GM18861 (cell line): ENCODE results near the gene EDRF1.
A peak's percentile ranks its signal among the peaks of the same experiment; 100 is the strongest.
"Not testable (repeated sequence)": the region's sequence is repeated elsewhere in the genome, so short reads cannot be mapped to it uniquely, and the experiment has no call there.

Experiments
- ATAC-seq: cut with Tn5 transposase; IDR thresholded peaks from one replicate; pipeline ENCODE4 v1.9.1; 2021; ENCODE audit not compliant: unreplicated experiment

EDRF1 gene, protein sequence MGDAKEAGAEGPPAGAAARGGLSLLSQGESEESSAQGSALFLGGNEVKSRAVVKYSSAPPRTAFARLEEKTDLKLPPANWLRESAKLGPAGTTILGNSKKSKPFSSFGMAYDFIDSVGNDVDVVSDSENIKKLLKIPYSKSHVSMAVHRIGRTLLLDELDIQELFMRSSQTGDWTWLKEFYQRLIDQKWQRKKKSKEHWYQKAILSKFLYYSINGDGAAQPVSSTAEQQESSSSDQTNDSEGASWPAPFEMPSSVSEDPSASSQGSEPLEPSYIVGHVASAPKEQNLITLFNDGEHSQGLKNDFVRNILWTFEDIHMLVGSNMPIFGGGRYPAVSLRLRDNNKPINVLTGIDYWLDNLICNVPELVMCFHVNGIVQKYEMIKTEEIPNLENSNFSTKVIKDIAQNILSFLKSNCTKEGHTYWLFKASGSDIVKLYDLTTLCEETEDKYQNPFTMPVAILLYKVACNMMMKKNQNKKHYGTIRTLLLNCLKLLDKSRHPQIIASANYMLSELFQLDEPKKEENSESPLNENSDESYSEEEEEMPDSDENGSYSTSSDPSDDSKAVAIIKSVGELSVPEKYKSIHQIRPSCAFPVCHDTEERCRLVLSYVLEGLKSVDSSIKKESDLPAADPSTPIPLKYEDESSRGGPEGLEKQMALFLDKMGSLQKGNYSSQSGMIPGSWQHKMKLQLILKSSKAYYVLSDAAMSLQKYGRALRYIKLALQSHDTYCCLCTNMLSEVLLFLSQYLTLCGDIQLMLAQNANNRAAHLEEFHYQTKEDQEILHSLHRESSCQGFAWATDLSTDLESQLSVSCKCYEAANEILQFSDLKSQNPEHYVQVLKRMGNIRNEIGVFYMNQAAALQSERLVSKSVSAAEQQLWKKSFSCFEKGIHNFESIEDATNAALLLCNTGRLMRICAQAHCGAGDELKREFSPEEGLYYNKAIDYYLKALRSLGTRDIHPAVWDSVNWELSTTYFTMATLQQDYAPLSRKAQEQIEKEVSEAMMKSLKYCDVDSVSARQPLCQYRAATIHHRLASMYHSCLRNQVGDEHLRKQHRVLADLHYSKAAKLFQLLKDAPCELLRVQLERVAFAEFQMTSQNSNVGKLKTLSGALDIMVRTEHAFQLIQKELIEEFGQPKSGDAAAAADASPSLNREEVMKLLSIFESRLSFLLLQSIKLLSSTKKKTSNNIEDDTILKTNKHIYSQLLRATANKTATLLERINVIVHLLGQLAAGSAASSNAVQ

DNA sequence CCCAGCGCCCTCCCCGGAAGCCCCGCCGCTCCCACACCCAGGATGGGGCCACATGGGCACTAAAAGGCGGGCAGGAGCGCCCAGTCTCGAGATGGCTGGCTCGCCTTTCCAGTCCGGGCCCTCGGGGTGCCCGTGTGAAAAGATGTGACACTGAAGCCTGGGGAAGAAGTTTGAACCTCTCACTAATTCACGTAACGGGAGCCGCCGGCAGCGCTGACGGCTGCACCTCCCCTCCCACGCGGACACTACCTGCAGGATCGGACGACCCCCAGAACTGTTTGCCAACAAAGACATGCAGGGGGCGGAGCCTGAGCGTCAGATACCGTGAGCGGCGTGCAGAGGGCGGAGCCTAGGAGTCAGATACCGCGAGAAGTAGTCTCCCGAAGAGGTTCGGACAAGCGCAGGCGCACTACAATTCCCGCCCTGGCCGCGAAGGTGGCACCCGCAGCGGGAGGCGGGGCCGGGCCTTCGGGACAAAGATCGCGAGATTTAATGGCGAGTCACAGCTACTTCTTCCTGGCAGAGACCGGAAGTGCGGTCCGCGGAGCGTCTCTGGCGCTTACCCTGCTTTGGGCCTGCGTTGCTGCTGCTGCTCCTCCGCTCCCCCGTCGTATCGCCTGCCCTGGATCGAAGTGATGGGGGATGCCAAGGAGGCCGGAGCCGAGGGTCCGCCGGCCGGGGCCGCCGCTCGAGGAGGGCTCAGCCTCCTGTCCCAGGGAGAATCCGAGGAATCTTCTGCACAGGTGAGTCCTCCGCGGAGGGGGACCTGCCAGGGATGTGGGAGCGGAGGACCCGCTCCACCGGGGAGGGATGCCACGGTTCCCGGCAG lies at the start of gene EDRF1:
EDRF1 (plus strand) TSS at position 537 of the 829 bp plus-strand sequence; CDS start at position 636, 99 bp downstream.
- ATAC-seq, result peak; percentile 83

DNA sequence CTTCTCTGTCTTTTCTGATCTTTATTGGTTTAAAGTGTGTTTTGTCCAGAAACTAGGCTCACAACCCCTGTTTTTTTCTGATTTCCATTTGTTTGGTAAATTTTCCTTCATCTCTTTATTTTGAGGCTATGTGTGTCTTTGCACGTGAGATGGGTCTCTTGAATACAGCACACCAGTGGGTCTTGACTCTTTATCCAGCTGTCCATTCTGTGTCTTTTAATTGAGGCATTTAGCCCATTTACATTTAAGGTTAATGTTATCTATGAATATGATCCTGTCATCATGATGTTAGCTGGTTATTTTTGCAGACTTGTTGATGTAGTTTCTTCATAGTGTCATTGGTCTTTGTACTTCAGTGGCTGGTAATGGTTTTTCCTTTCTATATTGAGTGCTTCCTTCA lies 46.6 kb upstream of the EDRF1 start:
- ATAC-seq, result no peak

DNA sequence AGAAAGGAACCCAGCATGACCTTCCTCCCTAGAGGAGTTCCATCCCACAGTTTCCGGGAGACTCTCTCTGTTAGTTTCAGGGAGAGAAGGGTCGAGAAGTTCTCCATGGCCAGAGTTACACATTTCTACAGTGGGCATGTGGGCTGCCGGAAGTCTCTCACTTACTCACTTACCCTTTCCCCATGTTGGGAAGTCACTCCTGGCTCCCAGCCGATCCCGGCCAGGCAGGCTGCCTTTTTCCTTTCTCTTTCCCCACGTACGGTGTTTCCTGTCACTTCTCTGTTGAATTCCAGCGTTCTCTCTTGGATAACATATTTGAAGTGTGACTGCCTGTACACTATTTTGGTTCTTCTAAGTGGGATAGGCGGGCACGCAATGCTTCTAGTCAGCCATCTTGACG lies 40.1 kb upstream of the EDRF1 start:
- ATAC-seq, result no peak

DNA sequence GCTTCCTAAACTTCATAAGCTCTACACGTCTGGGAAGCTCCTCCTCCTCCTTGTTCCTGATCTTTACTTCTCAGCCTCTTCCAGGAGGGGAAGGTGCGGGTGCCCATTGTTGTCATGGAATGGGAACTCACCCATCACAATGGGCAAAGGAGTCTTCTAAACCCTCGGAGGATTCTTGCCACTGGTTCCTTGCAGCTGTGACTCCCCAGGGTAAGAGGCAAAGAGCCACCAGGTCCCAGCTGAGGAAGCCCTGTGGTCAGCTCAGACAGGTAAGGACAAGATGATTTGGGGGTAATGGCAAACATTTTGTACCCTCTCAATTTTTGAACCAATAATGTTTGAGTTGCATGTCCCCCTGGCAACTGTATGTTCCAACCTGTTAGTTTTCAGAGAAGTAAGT lies 36.4 kb upstream of the EDRF1 start, which contains the start of gene TEX36:
TEX36 (minus strand) TSS at position 101 of the 400 bp plus-strand sequence. CDS start 174 bp downstream, outside the sequence.
- ATAC-seq, result no peak

DNA sequence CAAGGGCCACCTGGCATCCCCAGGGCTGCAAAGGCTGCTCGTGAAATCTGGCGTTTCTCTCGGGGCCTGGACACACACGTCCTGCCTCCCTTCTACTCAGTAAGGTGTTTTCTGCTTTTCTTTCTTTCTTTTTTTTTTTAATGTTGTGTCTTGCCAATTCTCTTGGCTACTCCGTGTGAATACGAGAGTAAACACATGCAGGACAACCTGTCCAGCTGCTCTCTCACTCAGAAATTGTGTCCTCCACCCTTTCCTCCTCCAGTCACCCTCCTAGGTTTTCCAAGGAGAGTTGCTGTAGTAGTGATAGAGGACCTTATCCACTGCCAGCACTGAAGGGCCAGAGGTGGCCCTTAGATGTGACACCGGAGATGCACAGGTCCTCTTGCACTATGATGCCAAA lies 35.7 kb upstream of the EDRF1 start:
- no peak for ATAC-seq

DNA sequence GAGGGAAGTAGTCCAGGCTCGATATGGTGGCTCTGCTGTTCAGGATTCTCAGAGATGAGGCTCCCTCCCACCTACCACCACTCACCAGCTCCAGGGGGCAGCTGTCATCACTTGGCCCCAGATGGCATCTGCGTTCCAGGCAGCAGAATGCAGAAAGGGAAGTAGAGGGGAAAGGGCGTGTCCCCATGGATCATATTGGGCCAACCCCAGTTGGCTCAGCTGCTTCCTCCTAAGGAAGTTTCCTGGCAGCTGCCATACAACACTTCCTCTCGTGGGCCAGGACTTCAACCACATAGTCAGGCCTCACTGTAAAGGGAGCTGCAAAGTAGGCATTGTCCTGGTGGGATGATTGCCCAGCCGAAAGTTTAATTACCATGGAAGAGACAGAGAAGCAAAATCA lies 34.9 kb upstream of the EDRF1 start:
- ATAC-seq, result no peak

DNA sequence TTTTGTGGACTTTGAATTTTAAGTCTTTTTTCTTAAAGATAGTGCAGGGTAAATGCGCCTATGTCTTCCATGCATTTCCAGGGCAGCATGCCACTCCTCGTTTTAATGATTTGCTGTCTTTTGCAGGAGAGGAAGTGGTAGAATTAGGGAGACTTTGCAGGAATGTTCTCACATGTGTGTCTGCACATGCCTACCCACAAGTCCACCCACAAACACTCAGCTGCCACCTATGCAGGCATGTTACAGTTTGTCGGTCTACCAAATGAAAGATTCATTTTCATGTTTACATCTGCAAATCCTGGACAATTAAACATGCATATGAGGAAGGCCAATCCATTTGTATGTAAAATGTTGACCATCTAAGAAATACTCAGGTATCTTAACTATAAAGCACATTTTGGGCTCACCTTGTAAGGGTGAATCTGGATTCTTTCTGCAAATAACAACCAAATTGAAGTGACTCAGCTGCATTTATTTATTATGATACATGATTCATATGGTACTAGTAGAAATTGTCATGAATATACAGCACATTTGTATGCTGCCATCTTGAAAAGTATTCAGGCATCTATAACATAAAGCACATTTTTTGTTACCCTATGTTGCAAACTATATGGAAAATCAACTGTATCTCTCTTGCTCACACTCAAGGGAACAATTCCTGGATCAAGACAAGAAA lies 31.9 kb upstream of the EDRF1 start:
- ATAC-seq, result no peak

DNA sequence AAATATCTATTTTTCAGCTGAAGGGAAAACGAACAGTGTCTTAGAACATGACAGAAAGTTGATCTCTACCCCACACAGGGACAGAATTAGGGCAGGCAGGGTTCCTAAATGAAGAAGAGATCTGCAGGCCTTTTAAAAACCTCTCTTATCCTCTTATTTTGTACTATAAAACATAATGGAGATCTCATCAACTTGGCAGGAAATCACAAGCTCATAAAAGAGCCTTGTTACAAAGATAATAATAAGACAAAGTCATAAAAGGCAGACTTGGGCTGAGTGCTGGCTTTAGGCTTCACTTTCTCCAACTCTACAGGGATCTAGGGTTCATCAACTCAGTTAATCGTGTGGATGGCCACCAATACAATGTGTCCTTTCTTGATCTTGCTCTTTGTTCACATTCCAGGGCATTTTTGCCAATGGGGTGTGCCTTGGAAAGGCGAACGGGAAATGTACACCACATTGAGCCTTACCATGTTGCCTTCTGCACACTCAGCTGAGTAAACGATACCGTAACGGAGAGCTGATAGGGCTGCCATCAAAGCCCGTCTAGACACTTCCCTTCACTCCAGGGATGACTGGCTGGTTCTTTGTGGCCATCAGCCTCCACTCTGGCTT lies 29.4 kb upstream of the EDRF1 start:
- no peak for ATAC-seq

DNA sequence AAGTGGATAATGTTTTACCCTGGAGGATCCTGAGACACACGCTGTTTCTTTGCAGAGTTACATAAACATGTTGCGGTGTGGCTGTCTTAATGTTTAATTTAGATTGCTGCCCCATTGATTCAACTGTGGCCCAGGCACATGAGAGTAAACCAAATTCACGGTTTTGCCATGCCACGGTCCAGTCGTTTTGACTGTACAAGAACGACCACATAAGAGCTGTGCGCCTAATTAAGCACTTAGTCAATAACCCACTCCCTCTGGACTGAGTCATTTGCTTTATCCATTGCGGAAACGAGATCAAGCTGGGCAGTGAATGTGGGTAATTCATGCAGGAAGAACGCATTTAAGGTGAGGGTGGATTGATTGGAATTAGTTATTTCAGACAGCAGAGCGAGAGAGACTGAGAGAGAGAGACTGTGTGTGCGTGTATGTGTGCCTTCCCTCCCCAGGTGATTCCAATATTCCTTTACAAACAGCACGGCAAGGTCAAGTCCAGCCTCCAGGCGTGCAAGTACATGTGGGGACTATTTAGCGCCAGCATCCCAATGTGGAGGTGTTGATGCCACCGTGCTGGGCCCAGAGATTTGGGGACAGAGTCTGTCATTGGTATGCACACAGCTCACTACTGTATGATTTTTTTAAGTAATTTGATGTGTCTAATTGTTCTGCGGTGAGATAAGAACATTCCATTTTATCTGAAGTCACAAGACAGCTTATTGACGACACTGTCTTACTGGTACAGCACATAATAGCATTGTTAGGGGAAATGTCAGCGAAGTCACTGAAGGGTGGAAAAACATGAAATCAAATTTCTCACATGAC lies 28.1 kb upstream of the EDRF1 start:
- ATAC-seq, result peak; percentile 62

DNA sequence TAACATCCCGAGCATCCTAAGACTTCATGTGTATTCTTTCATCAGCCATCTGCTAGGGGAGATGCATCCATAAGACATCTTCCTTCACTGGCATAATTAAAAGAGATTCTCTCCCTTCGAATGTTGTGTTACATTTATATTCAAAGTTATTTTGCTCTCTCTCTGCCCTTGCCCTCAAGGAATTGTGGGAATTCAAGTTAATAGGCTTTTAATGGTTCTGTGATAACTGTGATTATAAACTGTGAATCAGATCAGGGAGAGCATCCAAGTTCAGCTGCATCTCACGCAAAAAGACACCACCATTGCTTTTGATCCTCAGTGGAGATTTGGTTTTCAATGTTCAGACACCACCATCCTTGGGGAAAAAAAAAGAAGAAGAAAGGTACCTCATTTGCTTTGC lies 27.3 kb upstream of the EDRF1 start:
- no peak for ATAC-seq

DNA sequence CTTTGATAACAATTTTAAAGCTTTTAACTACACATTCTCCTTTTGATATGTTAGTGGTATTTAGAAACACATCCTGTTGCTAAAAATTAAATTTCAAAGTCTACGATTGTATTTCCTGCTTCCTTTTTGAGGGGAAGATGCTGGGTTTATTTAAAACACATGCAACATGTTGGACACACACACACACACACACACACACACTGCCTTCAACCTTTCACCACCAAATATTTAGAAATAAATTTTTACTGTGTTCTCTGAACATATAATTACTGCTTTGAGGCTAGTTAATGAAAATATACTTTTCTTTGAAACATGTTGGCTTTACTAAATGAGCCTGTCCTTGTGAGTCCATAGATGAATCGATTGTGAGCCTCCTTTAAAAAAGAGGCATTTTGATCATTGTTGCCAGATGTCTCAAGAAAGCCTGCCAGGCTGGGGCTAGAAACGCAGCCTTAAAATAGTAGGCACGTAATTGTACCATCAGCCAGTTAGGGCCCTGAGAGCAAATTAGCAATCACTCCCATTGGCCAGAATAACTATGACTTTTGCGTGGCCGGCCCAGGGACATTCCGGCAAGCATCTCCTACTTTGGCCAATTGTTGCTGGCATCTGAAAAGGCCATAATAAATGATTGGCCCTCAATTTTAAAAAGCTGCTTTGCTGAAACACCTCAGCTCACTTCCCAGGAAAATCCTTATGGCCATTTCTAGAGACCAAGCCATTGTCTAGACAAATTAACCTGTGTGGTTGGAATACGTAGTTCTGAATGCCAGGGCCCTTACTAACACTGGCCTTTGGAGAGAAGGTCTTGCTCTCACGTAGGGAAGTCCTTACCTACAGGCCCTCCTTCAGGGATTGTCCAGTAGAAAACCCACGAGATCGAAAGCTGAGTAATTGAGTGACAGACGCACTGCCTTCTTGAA lies 26.6 kb upstream of the EDRF1 start:
- ATAC-seq, result no peak

DNA sequence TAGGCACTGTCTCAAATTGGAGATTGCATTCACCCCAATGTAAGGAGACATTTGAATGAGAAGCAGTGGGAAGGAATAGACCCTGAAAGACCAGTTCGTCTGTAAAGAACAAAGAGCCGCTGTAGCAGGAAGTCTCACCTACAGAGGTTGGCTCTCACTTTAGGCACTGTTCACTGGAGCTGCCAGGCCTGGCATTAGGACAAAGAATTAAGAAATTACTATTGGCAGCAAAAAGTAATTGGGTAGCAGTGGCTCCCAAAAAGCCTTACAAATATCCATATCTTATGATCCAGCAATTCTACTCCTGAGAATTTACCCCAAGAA lies 26.0 kb upstream of the EDRF1 start:
- no peak for ATAC-seq

DNA sequence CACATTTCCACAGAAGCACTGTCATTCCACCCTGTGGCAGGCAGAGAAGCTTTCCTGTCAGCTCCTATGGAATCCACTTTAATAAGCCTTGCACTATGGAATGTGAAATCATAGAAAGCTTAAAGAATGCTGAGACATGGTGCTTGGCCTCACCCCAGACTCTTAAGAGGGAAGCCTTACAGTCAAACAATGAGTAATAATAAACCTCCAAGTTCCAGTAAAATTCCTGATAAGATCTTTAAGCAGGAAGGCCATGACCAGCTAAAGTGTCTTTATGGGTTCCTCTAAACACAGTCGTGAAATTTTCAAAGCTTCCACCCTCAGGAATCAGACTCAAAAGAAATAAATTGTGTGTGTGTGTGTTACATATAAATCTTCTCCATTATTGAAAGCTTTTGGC lies 24.6 kb upstream of the EDRF1 start:
- ATAC-seq, result no peak

DNA sequence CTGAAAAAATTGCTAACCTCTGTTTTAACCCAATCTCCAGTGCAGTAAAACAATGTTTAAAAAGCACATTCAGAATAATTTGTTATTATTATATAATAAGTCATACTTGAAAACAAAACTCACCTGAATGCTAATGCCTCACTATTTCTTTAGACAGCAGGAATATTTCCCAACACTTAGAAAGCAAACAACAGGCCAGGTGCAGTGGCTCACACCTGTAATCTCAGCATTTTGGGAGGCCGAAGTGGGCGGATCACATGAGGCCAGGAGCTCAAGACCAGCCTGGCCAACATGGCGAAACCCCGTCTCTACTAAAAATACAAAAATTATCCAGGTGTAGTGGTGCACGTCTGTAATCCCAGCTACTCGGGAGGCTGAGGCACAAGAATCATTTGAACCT lies 22.6 kb upstream of the EDRF1 start:
- not testable (repeated sequence) for ATAC-seq

DNA sequence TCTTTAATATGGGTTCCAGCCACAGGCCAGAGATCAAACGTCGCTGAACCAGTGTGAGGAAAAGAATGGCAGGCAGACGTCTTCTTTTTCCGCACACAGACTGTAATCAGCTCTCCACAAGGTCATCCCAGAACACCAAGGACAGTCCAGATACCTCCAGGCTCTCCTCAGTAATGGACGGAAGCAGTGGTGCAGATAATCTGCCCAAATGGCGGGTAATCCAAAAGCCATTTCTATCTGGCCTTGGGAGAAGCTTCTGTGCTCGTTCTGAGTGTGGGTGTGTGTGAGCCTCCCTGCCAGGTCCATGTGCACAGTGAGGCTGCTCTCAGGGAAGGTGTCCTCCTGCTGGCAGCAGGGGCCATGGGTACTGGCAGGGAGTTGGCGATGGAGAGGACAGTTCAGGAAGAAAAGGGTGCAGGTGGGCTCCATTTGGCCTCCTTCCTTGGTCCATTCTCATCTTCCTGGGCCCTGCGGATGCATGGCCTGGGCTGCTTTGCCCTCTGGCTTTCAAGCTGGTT lies 21.0 kb upstream of the EDRF1 start:
- ATAC-seq, result no peak

DNA sequence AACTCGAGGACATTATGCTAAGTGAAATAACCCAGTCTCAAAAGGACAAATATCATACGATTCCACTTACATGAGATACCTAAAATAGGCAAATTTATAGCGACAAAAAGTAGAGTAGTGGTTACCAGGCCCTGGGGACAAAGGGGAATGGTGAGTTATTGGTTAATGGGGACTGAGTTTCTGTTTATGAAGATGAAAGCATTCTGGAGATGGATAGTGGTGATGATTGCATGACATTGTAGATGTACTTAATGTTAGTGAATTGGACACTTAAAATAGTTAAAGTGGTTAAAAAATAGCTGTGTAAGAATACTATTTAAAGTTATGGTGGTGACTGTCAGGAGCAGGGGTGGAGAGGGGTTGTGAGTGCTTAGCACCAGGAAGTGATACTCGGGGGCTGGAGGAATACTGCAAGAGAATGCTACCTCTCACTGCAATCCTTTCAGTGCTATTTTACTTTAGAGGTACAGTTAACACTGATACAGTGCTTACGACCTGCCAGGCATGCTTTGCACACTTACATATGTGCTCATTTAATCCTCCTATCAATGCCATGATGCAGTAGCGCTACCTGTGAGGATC lies 19.9 kb upstream of the EDRF1 start:
- peak; percentile 66 for ATAC-seq

DNA sequence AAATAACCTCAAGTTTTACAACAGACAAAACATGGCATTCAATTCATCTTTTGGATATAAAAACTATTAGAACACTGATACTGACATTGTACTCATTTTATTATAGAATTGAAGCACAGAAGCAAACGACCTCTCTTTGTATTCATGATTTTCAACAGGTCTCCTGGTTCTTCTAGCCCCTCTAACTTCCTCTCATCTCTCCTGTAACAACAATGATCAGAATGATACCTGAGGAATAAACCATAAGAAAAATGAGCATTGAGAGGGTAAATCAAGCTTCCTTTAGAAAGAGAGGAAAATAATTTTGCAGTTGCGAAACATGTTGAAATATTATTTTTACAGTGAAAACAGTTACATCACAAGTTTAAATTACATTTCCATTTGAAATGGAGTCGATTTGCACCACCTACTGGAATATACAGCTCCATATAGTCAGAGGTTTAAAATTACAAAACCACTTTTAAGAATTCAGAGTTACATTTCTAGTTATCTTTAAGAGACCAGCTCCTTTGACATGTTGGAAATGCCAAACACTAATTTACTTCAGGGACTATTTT lies 19.1 kb upstream of the EDRF1 start:
- no peak for ATAC-seq
